ENCODE data around the gene PPID. TPM values are rescaled to one million over a fixed set of nuclear protein-coding genes. Genes with fewer than 3 reads are reported as not detected.

Gene PPID
- total RNA-seq, 4 donors from 2014 or later: 30.1 to 81.8 (median 40.6) TPM

- peak; percentile 82 to 87 for ATAC-seq
- Histone ChIP-seq H3K9me3 (no peaks in the 10 kb centered on the region), H3K4me1 (peaks cover 38 to 46% of the 10 kb centered on the region in 2 donors), H3K27ac (peak within 1 kb of the TSS; percentile 91 to 97 (median 95)), H3K36me3 (no peaks in the 10 kb centered on the region), H3K27me3 (no peaks in the 10 kb centered on the region), H3K4me3 (peak within 1 kb of the TSS; percentile 78 to 95 (median 86))
- in situ Hi-C loops (cut with MboI; ENCODE audit: low sequenced_read_pairs in 4 of 4) (no loop called here), intact Hi-C loops (cut with DNase I; ENCODE audit: low total_unique reads) (loop anchor here (1.0 to 5.0 kb wide), 3 partner anchors 45 to 96 kb away; partner anchors contain the start of genes ETFDH and PPID)
- TF ChIP-seq POLR2A (IDR thresholded peaks at IDR 0.05) (peak; percentile 83 to 86), CTCF (IDR thresholded peaks at IDR 0.05 in 4 of 5, conservative IDR thresholded peaks at IDR 0.05 in 1 of 5) (no peak)
- DNase-seq: peak; percentile 74 to 83
These were observed 45.5 kb upstream of the PPID start, which contains the start of gene FNIP2 for GRCh38 chr4:158768555-158769174. FNIP2 (plus strand) TSS chr4:158769026; CDS start chr4:158769213, 187 bp downstream.

GRCh38 chr4:158767451-158767850 is 44.3 kb upstream of the PPID start:
- Histone ChIP-seq H3K4me3 (no peak overlapping the region), H3K27me3 (no peaks in the 10 kb centered on the region), H3K4me1 (peaks cover 26 to 34% of the 10 kb centered on the region in 2 donors), H3K27ac (peak overlapping the region; percentile 88 to 95 (median 92)), H3K9me3 (no peaks in the 10 kb centered on the region), H3K36me3 (no peaks in the 10 kb centered on the region)
- TF ChIP-seq POLR2A (IDR thresholded peaks at IDR 0.05) (no peak), CTCF (IDR thresholded peaks at IDR 0.05 in 4 of 5, conservative IDR thresholded peaks at IDR 0.05 in 1 of 5) (no peak)
- in situ Hi-C loops (cut with MboI; ENCODE audit: low sequenced_read_pairs in 4 of 4): no loop called here
- intact Hi-C loops (cut with DNase I; ENCODE audit: low total_unique reads): loop anchor here (5.0 kb wide), 1 partner anchor 75 kb away; no protein-coding TSS in a partner anchor
- ATAC-seq (no peak), DNase-seq (no peak)

GRCh38 chr4:158766434-158767044 is 43.3 kb upstream of the PPID start:
- intact Hi-C loops (cut with DNase I; ENCODE audit: low total_unique reads) (loop anchor here (5.0 kb wide), 1 partner anchor 76 kb away; no protein-coding TSS in a partner anchor), in situ Hi-C loops (cut with MboI; ENCODE audit: low sequenced_read_pairs in 4 of 4) (no loop called here)
- Histone ChIP-seq H3K27me3 (no peaks in the 10 kb centered on the region), H3K36me3 (no peaks in the 10 kb centered on the region), H3K4me3 (no peak overlapping the region), H3K27ac (peak overlapping the region in 2 of 4 donors; percentile 12 to 91), H3K4me1 (peaks cover 18 to 25% of the 10 kb centered on the region in 2 donors), H3K9me3 (no peaks in the 10 kb centered on the region)
- TF ChIP-seq POLR2A (IDR thresholded peaks at IDR 0.05): no peak
- no peak for TF ChIP-seq CTCF (IDR thresholded peaks at IDR 0.05 in 4 of 5, conservative IDR thresholded peaks at IDR 0.05 in 1 of 5)
- DNase-seq: no peak
- ATAC-seq: no peak

- no peak overlapping the region for H3K4me3 ChIP-seq
- in situ Hi-C loops (cut with MboI; ENCODE audit: low sequenced_read_pairs in 4 of 4): no loop called here
- DNase-seq: no peak
- ATAC-seq: no peak
- intact Hi-C loops (cut with DNase I; ENCODE audit: low total_unique reads): no loop called here
- no peak overlapping the region for H3K27ac ChIP-seq
- no peaks in the 10 kb centered on the region for H3K36me3 ChIP-seq
- H3K9me3 ChIP-seq: no peaks in the 10 kb centered on the region
- H3K4me1 ChIP-seq: peaks cover 0 to 7% of the 10 kb centered on the region in 2 donors
- no peak for TF ChIP-seq POLR2A (IDR thresholded peaks at IDR 0.05)
- no peak for TF ChIP-seq CTCF (IDR thresholded peaks at IDR 0.05 in 4 of 5, conservative IDR thresholded peaks at IDR 0.05 in 1 of 5)
- H3K27me3 ChIP-seq: no peaks in the 10 kb centered on the region
These were observed 40.3 kb upstream of the PPID start for GRCh38 chr4:158763462-158763861.
